PFSK-1 (cell line): ENCODE measurements around the gene CHM.

ENCODE experiments used
- FOXP2 ChIP-seq: optimal IDR thresholded peaks from 2 replicates; pipeline ENCODE3; 2011; ENCODE audit warnings: borderline replicate concordance, control low read depth, inconsistent platforms; ENCODE audit not compliant: insufficient read depth; ENCODE audit errors: extremely low read length, extremely low read depth
- POLR2AphosphoS5 ChIP-seq: IDR thresholded peaks from 2 replicates; pipeline ENCODE4 v1.6.1; 2012; ENCODE audit warnings: low read depth, mild to moderate bottlenecking, control low read depth, low read length, moderate library complexity
- SIN3A ChIP-seq: IDR thresholded peaks from 2 replicates; pipeline ENCODE4 v1.6.1; 2012; ENCODE audit warnings: mild to moderate bottlenecking, low read length, moderate library complexity, borderline replicate concordance; ENCODE audit not compliant: insufficient read depth
- TAF1 ChIP-seq: IDR thresholded peaks from 2 replicates; pipeline ENCODE4 v1.6.1; 2012; ENCODE audit warnings: low read length, control low read depth, borderline replicate concordance; ENCODE audit not compliant: insufficient read depth
- TF ChIP-seq, protein P1 (sequence below), 2 experiments: IDR thresholded peaks; 2 replicates each; pipeline versions ENCODE4 v1.6.1 to v1.8.0; 2011 to 2012; ENCODE audit warnings: low read depth in 2 of 2, low read length in 2 of 2, control low read depth in 1 of 2, inconsistent platforms in 1 of 2, mild to moderate bottlenecking in 1 of 2, moderate library complexity in 1 of 2; ENCODE audit not compliant: insufficient read depth in 1 of 2

DNA sequence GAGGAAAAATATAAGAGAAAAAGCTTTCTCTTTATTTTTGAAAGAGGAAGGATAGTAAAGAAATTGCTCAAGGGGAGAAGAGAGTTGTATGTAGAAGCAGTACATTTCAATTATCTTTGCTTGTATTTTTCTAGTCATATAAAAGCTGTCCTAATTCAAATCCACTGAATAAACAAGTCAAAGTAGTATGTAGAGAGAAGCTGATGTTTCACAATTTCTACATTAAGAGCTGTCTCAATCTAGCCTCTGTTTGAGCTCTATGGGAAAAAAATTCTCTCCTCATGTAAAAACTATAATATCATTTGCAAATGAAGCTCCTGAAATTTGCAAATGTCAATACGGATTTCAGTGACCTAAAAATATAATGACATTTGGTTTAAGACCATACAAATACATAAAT lies 52.6 kb downstream of the CHM start:
- TF ChIP-seq, protein P1, sequence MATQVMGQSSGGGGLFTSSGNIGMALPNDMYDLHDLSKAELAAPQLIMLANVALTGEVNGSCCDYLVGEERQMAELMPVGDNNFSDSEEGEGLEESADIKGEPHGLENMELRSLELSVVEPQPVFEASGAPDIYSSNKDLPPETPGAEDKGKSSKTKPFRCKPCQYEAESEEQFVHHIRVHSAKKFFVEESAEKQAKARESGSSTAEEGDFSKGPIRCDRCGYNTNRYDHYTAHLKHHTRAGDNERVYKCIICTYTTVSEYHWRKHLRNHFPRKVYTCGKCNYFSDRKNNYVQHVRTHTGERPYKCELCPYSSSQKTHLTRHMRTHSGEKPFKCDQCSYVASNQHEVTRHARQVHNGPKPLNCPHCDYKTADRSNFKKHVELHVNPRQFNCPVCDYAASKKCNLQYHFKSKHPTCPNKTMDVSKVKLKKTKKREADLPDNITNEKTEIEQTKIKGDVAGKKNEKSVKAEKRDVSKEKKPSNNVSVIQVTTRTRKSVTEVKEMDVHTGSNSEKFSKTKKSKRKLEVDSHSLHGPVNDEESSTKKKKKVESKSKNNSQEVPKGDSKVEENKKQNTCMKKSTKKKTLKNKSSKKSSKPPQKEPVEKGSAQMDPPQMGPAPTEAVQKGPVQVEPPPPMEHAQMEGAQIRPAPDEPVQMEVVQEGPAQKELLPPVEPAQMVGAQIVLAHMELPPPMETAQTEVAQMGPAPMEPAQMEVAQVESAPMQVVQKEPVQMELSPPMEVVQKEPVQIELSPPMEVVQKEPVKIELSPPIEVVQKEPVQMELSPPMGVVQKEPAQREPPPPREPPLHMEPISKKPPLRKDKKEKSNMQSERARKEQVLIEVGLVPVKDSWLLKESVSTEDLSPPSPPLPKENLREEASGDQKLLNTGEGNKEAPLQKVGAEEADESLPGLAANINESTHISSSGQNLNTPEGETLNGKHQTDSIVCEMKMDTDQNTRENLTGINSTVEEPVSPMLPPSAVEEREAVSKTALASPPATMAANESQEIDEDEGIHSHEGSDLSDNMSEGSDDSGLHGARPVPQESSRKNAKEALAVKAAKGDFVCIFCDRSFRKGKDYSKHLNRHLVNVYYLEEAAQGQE (IDR thresholded peaks at IDR 0.05; ENCODE audit: insufficient read depth in 1 of 2, low read depth in 2 of 2, low read length in 2 of 2), result no peak
- no peak for TF ChIP-seq SIN3A
- no peak for TF ChIP-seq POLR2AphosphoS5
- TF ChIP-seq TAF1, result no peak
- TF ChIP-seq FOXP2, result no peak
